IPS-NIHi7 (cell line): ENCODE data around the gene THOC5.
A peak's percentile ranks its signal among the peaks of the same experiment; 100 is the strongest.
"Not testable (repeated sequence)": the region's sequence is repeated elsewhere in the genome, so short reads cannot be mapped to it uniquely, and the experiment has no call there.

Source experiments
- DNase-seq: peaks from one replicate; pipeline ENCODE4 v3.0.0; 2012; ENCODE audit warnings: mixed read lengths; ENCODE audit errors: extremely low spot score

The THOC5 gene

DNA sequence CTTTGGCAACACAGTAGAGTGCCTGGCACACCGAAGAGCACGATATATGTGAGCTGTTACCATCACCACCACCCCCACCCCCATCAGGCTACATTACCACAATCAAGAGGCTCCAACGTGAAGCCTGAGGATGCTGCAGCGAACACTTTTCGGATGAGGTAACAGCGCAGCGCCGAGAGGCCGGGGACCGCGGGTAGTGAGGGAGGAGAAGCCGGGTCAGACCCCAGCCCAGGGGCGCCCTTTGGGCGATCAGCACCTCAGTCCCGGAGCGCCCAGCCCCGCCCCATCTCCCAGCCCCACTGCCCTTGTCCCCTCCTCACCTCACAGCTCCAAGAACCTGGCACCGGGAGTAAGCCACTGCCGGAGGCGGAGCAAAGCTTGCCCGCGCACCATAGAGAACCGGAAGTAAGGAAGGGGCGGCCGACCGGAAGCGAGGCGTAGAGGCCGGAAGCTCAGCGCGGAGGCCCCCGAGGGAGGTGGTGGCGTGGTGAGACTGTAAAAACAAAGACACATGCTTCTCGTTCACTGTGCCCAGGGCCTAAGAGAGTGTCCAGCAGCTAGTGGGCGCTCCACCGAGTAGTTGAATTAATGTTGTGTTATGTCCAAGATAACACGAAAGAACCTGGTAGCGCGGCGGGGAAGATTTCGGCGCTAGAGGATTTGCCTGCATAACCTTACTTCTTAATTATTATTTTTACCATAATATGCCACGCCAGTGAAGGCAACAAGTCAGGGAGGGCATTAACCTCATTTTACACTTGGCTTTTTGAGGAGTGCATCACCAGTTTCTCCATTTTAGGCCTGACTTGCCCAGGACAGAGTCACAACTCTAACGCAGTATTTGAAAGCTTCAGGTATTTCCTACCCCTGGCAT lies at the start of gene THOC5:
THOC5 (minus strand) TSS at position 407 of the 874 bp plus-strand sequence. CDS start 4,610 bp downstream, outside the sequence.
- peak; percentile 98 for DNase-seq

DNA sequence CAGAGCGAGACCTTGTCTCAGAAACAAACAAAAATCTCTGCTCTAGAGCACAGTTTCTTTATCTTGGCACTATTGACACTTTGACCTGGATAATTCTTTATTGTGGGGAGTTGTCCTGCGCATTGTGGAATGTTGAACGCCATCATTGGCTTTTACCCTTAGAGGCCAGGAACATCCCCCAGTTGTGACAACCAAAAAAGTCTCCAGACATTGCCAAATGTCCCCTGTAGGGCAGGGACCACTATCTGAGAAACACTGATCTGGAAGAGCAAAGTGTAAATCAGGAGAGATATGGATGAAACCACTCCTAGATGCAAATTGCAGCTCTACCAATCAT lies 45.1 kb upstream of the THOC5 start:
- DNase-seq = no peak

DNA sequence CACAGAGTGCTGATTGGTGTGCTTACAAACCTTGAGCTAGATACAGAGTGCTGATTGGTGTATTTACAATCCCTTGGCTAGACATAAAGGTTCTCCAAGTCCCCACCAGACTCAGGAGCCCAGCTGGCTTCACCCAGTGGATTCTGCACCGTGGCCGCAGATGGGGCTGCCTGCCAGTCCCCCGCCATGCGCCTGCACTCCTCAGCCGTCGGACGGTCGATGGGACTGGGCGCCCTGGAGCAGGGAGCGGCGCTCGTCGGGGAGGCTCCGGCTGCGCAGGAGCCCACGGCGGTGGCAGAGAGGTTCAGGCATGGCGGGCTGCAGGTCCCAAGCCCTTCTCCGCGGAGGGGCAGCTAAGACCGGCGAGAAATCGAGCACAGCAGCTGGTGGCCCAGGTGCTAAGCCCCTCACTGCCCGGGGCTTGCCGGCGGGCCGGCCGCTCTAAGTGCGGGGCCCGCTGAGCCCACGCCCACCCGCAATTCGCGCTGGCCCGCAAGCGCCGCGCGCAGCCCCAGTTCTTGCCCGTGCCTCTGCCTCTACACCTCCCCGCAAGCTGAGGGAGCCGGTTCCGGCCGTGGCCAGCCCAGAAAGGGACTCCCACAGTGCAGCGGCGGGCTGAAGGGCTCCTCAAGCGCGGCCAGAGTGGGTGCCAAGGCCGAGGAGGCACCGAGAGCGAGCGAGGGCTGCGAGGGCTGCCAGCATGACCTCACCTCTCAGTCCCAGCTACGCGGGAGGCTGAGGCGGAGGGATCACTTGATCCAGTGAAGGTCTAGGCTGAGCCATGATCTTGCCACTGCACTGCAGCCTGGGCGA lies 44.5 kb upstream of the THOC5 start:
- not testable (repeated sequence) for DNase-seq

DNA sequence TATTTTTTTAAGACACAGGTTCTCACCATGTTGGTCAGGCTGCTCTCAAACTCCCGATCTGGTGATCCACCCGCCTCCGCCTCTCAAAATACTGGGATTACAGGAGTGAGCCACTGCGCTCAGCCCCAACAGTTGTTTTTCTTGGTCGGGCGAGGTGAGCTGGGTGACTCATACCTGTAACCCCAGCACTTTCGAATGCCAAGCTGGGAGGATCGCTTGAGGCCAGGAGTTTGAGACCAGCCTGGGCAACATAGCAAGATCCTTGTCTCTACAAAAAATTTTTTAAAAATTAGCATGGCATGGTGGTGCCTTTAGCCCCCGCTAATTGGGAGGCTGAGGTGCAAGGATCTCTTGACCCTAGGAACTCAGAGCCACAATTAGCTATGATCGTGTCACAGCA lies 42.9 kb upstream of the THOC5 start:
- DNase-seq = no peak

DNA sequence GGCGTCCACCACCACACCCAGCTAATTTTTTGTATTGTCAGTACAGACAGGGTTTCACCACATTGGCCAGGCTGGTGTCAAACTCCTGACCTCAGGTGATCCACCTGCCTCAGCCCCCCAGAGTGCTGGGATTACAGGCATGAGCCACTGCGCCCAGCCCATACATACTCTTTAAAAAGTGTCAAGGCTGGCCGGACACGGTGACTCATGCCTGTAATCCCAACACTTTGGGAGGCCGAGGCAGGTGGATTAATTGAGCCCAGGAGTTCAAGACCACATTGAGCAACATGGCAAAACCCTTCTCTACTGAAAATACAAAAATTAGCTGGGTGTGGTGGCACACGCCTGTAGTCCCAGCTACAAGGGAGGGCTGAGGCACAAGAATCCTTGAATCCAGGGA lies 40.9 kb upstream of the THOC5 start:
- DNase-seq = not testable (repeated sequence)

DNA sequence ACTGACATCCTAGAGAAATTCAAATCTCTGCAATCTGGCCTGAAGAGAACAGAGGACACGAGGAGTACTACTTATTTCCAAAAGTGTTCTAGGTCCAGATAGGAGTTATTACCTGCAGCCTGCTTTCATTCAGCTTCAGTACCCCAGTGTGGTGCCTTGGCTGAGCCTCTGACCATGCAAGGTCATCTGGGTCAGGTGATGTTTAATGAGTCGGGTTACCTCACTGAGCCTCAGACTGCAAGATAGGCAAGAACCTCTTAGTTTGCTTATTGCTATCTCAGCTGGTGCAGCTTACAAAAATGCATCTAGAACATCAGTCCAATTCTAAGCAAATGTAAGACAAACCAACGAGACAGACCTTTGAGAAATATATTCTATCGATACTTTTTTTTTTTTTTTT lies 40.4 kb upstream of the THOC5 start:
- no peak for DNase-seq

DNA sequence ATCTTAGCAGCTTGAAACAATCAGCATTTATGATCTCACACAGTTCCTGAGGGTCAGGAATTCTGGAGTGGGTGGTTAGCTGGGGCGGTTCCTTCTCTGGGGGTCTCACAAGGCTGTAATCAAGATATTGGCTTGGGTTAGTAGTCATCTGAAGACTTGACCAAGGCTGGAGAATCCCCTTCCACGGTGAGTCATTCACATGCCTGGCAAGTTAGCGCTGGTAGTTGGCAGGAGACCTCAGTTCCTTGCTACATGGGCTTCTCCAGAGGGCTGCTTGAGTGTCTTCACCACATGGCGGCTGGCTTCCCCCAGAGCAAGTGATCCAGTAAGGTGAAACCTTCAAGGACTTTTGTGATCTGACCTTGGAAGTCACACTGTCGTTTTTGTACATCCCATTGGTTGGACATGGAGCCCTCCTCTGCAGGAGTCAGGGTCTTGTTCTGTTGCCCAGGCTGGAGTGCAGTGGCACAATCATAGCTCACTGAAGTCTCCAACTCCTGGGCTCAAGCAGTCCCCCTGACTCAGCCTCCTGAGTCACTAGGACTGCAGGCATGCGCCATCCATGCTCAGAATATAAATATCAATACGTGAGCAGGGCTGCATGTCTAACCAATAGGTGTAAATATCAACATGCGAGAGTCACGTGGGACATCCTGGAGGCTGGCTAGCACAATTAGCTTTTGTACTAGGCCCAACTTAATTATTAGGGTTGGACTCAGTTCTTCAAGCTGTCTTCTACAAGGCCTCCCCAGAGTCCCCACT lies 34.6 kb upstream of the THOC5 start:
- no peak for DNase-seq

DNA sequence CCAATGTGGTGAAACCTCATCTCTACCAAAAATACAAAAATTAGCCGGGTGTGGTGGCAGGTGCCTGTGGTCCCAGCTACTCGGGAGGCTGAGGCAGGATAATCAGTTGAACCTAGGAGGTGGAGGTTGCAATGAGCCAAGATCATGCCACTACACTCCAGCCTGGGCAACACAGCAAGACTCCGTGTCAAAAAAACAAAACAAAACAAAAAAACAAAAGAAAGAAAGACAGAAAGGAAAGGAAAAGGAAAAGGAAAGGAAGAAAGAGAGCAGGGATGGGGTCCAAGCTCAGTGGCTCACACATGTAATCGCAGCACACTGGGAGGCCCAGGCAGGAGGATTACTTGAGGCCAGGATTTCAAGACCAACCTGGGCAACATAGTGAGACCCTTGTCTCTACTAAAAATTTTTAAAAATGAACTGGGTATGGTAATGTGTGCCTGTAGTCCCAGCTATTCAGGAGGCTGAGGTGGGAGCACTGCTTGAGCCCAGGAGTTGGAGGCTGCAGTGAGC lies 32.7 kb upstream of the THOC5 start:
- not testable (repeated sequence) for DNase-seq

DNA sequence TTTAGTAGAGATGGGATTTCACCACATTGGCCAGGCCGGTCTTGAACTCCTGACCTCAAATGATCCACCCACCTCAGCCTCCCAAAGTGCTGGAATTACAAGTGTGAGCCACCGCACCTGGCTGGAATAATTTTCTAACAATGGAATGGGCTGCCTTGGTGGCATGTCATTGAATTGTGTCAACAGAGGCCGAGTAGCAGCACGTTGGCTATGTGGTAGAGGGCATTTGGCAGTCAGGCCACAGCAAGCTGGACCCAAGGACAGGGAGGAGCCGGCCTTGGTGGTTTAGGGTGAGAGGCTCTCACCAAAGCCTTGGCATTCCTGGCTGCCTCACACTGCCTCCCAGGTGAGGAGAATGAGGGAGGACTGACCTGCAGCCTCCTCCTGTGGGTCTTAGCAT lies 31.4 kb upstream of the THOC5 start:
- DNase-seq = no peak

DNA sequence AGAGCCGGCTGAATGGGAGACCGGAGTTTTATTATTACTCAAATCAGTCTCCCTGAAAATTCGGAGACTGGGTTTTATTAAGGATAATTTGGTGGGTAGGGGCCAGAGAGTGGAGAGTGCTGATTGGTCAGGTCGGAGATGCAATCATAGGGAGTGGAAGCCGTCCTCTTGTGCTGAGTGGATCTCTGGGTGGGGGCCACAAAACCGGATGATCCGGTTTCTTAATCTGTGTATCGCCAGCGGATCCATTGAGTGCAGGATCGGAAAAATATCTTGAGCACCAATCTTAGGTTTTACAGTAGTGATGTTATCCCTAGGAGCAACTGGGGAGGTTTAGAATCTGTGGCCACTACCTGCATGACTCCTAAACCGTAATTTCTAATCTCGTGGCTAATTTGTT lies 28.2 kb upstream of the THOC5 start:
- DNase-seq = no peak

DNA sequence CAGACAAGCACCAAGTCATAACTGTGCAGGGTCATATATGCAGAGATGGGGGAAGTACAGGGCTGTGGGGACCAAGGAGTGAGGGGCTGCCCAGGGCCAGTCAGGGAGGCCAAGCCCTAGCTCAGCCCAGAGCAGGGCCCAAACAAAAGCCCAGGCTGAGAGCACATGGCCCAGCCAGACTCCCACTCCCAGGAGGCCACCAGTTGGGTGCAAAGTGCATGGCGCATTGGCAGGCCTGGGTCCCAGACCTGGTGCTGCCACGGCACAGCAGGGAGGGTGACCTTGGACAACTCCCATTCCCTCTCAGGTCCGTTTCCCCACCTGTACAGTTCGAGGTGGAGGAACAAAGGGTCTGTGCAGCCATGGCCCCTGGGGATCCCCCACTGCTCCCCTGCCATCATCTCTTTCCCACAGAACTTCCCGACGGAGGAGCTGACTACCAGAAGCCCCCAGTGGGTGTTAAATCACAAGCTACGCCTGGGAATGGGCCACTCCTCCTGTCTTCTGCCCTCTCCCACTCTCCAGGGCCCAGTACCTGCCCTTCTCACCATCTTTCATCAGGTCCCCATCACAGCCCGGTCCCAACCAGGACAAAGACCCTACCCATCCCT lies 26.7 kb upstream of the THOC5 start:
- peak; percentile 45 for DNase-seq

DNA sequence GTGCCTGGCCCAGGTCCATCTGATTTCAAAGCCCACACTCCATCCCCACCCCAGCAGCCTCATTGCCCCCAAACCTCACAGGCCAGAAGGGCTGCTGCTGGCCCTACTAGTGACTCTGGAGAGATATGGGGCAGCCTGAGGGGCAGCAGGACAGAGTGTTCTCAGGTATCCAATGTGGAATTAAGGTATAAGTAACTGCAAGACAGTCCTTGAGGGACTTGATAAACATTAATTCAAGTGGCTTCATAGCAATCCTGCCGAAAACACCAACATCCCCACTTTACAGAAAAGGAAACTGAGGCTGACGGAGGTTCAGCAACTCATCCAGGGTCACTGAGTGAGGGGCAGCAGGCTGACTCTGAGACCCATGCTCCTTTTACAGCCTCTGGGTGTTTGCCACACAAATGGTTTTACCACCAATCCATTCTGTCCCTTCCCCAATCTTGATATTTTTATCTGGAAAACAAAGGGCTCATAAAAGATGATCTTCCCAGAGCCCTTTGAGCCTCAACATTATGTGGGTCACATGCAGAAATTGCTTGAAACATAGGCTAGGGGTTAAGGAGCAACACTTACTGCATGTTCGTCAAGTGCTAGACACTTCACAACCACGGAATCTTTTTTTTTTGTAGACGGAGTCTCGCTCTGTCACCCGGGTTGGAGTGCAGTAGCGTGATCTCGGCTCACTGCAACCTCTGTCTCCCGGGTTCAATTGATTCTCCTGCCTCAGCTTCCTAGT lies 25.1 kb upstream of the THOC5 start:
- no peak for DNase-seq

DNA sequence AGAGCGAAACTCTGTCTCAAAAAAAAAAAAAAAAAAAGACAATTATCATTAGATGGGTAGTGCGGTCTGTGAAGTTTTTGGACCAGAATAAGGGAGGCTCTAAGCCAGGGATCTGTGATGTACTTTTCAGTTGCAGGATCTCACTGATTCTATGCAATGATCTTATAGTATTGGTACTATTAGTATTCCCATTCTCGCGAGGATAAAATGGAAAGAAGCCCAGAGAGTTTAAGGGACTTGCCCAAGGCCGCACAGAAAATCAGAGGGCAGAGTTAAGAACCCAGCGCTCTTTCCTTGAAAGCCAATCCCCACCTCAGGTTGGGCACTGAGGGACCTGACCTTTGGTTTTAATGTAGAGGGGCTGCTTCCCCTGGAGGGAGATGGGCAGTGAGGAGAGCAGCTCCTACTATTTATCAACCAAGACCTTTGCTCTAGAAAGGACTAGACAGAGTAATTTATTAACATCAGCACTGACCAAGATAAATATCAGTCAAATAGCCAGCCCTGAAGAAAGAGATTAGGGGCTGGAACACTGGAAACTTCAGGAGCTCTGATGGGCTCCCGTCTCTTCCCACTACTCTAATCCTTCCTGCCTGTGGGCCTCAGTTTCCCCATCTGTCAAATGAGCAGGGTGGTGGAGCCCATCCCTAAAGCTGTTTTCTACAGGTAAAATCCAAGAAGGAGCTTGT lies 21.3 kb upstream of the THOC5 start:
- DNase-seq = no peak

DNA sequence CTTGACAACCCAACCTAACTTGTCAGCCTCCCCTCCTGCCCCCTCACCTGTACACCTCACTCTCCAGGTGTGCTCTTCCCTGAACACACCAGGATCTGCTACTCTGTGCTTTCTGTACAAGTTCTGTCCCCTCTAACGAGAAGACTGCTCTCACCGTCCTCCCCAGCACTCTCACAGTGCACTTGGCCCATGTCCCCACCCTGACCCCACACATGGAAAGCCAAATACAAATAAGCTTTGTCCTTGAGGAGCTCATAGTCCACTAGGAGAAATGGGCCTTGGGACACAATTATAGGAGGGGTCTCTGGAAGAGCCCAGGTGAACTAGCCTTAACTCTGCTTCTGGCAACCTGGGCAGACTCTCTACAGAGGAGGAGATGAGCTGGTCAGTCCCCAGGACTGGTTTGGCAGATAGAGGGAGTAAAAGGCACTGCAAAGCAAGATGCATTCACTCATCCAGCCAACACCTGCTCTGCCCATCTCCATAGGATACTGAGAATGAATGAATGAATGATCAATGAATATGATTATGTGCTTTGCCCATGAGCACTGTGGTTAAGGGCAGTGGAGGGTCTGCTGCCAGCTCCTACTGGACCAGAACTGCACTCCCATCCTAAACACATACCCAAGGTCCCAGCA lies 17.5 kb upstream of the THOC5 start:
- no peak for DNase-seq

DNA sequence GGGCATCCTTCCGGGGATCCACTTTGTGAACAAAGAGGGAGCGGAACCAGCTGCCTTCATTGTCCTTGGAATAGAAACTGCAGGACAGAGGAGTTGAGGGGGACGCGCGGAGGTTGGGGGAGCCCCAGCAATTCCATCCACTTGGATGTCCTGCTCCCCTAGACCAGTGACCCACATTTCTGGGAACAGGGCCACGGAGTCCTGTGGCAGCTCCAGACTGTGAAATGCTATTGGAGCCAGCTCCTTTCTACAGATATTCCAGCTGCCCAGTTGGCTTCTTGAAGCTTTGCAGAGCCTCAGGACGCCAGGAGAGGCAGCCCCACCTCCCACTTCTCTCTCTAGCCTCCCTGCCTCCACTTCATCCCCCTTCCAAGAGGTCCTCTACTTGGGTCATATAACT lies 16.9 kb upstream of the THOC5 start:
- no peak for DNase-seq

DNA sequence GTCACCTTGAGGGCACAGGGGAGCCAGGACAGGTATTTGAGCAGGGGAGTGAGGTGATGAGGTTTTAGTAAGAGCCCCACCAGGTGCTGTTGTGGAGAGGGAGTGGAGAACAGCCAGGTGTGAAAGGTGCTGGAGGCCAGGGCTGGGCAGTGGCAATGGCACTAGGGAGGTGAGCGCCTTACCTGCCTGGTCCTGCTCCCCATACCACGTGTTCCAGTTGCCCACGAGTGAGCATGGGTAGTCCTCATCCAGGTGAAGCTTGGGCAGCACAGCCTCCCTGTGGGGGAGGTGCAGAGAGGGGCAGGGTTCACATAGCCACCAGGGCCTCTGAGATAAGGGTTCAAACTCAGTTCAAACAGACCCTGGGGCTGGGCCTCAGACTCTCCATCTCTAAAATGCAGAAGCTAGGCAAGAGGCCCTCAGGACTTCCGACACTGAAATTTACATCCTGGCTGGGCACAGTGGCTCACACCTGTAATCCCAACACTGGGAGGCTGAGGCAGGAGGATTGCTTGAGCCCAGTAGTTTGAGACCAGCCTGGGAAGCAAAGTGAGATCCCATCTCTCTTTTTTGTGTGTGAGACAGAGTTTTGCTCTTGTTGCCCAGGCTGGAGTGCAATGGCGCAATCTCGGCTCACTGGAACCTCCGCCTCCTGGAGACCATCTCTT lies 15.6 kb upstream of the THOC5 start:
- DNase-seq = no peak

DNA sequence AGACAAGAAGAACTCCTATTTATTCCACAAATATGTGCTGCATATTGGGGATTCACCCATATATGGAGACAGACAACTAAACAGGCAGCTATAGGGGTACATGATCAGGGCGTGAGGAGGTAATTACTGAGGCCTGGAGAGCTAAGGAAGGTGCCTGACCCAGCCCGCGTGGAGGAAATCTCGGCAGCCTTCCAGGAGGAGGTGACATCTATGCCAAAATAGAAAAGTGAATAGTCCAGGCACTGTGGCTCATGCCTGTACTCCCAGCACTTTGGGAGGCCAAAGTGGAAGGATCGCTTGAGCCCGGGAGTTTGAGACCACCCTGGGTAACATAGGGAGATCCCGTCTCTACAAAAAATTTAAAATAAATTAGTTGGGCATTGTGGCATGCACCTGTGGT lies 13.8 kb upstream of the THOC5 start:
- no peak for DNase-seq

DNA sequence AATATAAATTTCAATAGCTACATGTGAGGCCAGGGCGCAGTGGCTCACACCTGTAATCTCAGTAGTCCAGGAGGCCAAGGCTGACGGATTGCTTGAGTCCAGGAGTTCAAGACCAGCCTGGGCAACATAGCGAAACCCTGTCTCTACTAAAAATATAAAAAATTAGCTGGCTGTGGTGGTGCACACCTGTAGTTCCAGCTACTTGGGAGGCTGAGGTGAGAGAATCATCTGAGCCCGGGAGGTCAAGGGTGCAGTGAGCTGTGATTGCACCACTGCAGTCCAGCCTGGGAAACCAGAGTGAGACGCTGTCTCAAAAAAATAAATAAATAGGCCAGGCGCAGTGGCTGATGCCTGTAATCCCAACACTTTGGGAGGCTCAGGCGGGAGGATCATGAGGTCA lies 13.0 kb upstream of the THOC5 start:
- DNase-seq = not testable (repeated sequence)
